ENCODE measurements around the gene GULP1. TPM values are rescaled to one million over a fixed set of nuclear protein-coding genes. Genes with fewer than 3 reads are reported as not detected.

Gene GULP1
- total RNA-seq, 1 donor from 2014 or later = 49.0 TPM

DNA sequence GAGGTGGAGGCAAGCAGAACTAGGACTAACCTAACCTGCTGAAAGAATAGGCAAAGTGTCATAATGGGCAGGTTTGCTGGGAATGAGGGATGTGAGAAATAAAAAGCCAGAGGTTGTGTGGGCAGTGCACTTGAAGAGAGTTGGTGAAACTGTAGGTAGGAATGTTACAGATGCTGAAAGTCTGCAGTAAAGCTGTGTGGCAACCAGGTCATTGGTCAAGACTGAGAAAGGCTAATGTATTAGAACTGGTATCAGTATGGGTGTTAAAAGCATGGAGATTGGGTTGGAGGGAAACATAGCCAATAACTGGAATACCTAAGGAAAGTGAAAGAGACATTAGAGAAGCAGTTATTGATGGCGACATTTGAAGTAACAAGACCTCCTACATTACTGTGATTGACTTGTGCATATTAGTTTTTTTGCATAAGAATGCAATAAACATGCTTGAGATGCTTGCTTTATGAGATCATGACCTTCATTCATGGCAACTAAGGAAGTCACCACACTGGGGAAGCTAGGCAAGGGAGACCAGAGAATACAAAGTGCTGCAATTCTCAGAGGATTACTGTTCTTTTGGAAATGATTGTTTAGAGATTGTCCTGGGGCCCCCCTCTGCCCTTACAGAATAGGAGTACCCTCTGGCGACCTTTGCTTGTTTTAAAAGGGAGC is 11.8 kb downstream of the GULP1 start:
- Mint-ChIP-seq H3K27me3 (no peaks in the 10 kb centered on the region), H3K9me3 (peaks cover 5% of the 10 kb centered on the region), H3K27ac (peak overlapping the region; percentile 12), H3K4me1 (ENCODE audit: unreplicated experiment) (peaks cover 38% of the 10 kb centered on the region), H3K4me3 (no peak overlapping the region), H3K36me3 (peaks cover 19% of the 10 kb centered on the region)
- TF ChIP-seq, protein P1, sequence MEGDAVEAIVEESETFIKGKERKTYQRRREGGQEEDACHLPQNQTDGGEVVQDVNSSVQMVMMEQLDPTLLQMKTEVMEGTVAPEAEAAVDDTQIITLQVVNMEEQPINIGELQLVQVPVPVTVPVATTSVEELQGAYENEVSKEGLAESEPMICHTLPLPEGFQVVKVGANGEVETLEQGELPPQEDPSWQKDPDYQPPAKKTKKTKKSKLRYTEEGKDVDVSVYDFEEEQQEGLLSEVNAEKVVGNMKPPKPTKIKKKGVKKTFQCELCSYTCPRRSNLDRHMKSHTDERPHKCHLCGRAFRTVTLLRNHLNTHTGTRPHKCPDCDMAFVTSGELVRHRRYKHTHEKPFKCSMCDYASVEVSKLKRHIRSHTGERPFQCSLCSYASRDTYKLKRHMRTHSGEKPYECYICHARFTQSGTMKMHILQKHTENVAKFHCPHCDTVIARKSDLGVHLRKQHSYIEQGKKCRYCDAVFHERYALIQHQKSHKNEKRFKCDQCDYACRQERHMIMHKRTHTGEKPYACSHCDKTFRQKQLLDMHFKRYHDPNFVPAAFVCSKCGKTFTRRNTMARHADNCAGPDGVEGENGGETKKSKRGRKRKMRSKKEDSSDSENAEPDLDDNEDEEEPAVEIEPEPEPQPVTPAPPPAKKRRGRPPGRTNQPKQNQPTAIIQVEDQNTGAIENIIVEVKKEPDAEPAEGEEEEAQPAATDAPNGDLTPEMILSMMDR (conservative IDR thresholded peaks at IDR 0.05) = no peak
- no peak for DNase-seq (ENCODE audit: extremely low spot score, unreplicated experiment)

DNA sequence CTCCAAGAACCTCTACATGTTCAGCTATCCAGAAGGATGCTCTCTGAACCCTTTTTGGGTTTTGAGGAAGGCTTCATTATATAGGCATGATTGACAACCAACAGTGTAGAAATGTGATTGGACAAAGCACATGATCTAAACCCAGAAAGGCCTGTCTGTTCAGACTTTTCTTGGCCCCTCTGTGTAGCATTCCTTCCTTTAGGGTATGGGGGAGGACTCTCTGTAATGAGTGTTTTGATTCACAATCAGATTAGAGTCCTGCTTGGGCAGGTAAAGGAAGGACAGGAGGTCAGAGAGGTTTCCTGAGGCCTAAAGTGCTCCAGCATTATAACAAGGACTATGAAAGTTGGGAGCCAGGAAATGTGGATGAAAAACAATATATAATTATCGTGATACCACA is 13.6 kb downstream of the GULP1 start:
- Mint-ChIP-seq H3K27me3 (no peaks in the 10 kb centered on the region), H3K36me3 (peaks cover 7% of the 10 kb centered on the region), H3K9me3 (no peaks in the 10 kb centered on the region), H3K4me3 (no peak overlapping the region), H3K4me1 (ENCODE audit: unreplicated experiment) (peaks cover 38% of the 10 kb centered on the region), H3K27ac (no peak overlapping the region)
- no peak for DNase-seq (ENCODE audit: extremely low spot score, unreplicated experiment)
- TF ChIP-seq, protein P1 (conservative IDR thresholded peaks at IDR 0.05) = no peak

DNA sequence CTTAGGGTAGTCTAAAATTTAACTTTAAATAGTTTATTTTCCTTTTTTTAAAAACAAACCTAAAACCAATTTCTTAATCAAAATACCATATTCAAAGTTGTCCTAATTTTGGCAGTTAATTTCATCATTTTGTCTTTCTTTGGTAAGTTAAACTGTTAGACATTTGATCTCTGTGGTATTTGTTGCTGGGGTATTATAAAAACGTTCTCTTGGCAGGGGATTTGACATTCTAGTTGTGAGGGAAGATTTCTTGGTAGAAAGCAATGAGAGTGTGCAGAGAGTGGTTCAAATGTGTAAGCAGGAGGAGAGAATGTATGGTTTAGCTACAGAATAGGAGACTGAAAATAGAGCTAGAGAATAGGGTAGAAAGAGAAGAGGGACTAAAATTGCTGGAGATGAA is 14.6 kb downstream of the GULP1 start:
- H3K27ac Mint-ChIP-seq = no peak overlapping the region
- TF ChIP-seq, protein P1 (conservative IDR thresholded peaks at IDR 0.05) = no peak
- no peaks in the 10 kb centered on the region for H3K27me3 Mint-ChIP-seq
- H3K36me3 Mint-ChIP-seq = peaks cover 7% of the 10 kb centered on the region
- H3K4me3 Mint-ChIP-seq = no peak overlapping the region
- no peaks in the 10 kb centered on the region for H3K9me3 Mint-ChIP-seq
- no peak for DNase-seq (ENCODE audit: extremely low spot score, unreplicated experiment)
- peaks cover 38% of the 10 kb centered on the region for H3K4me1 Mint-ChIP-seq (ENCODE audit: unreplicated experiment)

DNA sequence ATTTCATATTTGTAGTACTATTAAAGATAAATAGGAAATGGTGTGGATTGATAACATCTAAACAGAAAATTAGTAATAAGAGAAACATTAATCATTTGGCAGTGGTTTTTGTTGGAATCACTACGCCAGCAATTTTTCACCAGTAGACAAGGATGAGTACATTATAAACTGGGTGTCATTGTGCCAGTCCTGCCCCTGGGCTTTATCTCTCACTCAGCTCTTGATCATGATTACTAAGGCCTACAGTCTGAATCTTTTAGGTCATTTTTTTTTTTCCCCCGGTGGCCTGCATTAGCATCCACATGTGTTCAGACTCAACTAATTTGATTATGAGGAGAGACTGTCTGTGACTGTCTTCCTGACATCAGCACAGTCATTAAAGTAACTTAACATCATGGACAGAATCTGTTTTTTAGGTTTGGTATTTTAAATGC is 16.2 kb downstream of the GULP1 start:
- TF ChIP-seq, protein P1 (conservative IDR thresholded peaks at IDR 0.05) = no peak

DNA sequence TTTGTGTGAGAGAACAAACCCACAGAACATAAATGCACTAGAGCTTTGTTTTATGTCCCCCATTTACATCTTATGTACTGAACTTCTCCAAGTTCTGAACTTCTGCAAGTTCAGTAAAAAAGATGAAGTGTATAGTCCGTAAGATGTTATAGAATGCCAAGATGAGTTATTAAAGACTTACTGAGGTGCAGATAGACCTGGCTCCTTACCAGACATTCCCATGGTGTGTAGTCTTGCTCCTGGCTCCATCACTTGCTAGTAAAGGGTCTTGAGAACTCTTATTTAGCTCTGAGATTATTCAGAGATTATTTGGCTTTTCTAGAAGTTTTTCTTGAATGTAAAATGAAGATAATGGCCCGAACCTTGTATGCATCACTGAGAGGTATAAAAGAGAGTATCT is 16.8 kb downstream of the GULP1 start:
- Mint-ChIP-seq H3K4me1 (ENCODE audit: unreplicated experiment) (peaks cover 29% of the 10 kb centered on the region), H3K36me3 (peaks cover 7% of the 10 kb centered on the region), H3K4me3 (no peak overlapping the region), H3K9me3 (peaks cover 7% of the 10 kb centered on the region), H3K27me3 (no peaks in the 10 kb centered on the region), H3K27ac (no peak overlapping the region)
- no peak for DNase-seq (ENCODE audit: extremely low spot score, unreplicated experiment)
- TF ChIP-seq, protein P1 (conservative IDR thresholded peaks at IDR 0.05) = no peak

More for the DNA sequence above, 16.2 kb downstream of the GULP1 start:
- DNase-seq (ENCODE audit: extremely low spot score, unreplicated experiment) = no peak
- Mint-ChIP-seq H3K9me3 (peaks cover 3% of the 10 kb centered on the region), H3K27ac (no peak overlapping the region), H3K4me1 (ENCODE audit: unreplicated experiment) (peaks cover 35% of the 10 kb centered on the region), H3K27me3 (no peaks in the 10 kb centered on the region), H3K4me3 (no peak overlapping the region), H3K36me3 (peaks cover 5% of the 10 kb centered on the region)

Measured in type B pancreatic cell (in vitro differentiated cells).